CMK (cell line): Measurements from ENCODE around the gene TUT4.

Experiments
- DNase-seq: peaks from one replicate; pipeline ENCODE4 v3.0.0-alpha.2; 2010; ENCODE audit warnings: low read depth

TUT4 gene

DNA sequence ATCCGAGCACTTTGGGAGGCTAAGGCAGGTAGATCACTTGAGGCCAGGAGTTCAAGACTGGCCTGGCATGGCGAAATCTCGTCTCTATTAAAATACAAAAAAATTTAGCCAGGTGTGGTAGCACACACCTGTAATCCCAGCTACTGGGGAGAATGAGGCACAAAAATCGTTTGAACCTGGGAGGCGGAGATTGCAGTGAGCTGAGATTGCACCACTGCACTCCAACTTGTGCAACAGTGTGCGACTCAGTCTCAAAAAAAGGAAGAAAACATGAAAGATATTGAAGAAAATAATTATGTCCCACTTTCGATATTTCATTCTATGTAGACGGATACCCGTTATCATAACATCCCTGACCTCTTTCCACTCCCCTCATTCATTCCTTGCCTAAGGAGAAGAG, 19.2 kb downstream of the TUT4 start:
- DNase-seq: no peak

DNA sequence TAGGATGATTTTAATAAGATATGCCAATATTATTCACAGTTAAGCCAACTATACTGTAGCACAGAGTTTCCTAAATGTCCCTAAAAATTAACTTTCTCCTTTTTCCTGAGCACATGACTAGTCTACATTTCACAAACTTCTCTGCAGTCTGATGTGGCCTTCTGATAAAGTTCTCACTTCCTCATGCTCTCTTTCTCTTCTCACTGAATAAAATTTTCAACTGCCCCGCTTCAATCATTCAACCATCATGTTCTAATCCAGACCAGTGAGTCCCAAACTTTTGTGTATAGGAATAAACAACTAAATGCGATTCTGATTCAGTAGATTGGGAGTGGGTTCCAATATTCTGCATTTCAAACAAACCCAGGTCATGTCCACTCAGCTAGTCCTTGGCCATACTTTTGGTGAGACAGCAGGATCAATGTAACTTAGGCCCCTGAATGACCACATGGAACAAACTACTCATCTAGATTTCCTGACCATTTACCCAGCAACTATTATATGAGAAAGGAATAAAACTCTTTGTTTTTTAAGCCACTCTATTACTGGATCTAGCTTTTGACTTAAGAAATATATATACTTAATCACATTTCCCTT, 20.1 kb downstream of the TUT4 start:
- no peak for DNase-seq

DNA sequence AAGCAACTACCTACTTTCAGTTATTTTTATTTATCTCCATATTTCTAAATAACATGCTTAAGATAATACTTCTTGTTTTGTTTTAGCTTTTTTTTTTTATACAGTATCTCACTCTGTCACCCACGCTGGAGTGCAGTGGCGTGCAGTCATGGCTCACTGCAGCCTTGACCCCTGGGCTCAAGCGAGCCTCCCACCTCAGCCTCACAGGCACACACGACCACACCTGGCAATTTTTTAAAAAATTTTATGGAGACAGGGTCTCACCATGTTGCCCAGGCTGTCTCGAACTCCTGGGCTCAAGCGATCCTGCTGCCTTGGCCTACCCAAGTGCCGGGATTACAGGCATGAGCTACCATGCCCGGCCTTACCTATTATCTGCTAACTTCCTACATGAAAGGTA, 20.6 kb downstream of the TUT4 start:
- DNase-seq: no peak

DNA sequence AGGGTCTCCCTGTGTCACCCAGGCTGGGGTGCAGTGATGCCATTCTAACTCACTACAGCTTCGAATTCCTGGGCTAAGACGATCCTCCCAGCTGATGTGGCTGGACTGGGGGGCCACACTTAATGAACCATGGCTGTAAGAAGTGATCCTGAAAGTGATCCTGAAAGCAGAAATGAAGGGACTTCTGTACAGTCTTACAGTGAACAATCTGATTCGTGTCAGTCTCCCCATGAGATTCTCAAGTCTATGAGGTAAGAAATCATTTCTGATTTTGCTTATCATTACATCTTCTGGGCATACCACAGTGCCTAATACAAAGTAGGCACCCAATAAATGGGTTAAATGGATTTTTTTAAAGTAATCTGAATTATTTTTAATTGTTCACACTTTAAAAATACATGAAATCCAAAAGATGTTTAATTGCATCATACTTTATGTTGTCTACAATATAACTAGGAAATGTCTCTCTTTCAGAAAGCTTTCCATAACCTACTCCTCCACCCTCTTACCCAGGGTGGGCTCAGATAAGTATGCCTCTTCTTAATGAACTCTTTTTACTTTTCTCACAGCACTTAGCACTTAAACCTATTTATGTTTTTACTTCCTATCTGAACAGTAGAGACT, 21.5 kb downstream of the TUT4 start:
- DNase-seq: no peak

DNA sequence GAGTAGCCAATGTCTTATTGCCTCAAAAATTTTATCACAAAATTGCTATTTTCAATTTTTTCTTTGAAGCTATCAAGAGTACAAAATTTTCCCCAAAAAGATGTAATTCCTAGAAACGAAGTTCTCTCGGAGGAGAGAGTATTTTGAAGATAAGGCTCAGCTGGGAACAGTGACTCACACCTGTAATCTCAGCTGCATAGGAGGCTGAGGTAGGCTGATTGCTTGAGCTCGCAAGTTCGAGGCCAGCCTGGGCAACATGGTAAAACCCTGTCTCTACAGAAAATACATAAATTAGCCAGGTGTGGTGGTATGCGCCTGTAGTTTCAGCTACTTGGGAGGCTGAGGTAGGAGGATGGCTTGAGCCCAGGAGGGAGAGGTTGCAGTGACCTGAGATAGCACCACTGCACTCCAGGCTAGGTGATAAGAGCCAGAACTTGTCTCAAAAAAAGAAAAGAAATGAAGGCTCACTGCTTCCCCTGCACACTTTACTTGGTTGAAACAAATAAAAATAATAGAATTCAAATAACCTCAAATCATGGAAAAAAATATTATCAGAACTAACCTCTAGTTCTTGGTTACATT, 22.2 kb downstream of the TUT4 start:
- no peak for DNase-seq

DNA sequence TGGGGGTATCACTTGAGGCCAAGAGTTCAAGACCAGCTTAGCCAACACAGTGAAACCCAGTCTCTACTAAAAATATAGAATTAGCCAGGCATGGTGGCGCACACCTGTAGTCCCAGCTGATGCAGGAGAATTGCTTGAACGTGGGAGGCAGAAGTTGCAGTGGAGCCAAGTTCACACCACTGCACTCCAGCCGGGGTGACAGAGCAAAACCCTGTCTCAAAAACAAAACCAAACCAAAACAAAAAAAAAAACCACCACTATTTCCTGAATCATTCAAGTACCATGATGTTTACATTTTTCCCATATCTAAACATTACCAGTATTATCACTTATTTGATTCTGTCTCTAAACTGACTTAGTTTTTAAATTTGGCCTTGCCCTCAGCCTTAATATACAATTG, 29.5 kb downstream of the TUT4 start:
- DNase-seq: no peak

DNA sequence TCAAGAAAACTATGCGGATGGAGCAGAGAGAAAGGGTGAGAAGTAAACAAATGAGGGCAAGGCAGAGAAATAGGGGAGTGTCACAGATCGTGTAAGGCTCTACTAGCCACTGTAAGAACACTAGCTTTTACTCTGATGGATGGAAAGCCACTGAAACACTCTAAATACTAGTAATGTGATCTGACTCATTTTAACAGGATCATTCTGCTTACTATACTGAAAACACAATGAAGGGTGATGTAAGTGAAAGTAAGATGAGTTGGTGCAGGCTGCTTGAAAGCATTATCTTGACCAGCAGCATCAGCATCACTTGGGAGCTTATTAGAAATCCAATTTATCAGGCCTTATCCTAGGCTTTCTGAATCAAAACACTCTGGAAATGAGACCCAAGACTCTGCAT, 32.7 kb downstream of the TUT4 start:
- DNase-seq: no peak

DNA sequence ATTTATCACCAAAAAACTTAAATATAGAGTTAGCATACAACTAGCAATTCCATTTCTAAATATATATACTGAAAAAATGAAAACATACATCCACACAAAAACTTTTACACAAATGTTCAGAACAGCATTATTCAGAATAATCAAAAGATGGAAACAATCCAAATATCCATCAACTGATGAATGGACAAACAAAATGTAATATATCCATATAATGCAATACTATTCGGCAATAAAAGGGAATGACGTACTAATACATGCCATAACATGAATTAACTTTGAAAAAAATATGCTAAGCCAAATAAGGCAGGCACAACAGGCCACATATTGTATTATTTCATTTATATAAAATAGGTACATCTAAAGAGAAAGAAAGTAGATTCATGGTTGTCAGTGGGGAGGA, 33.9 kb downstream of the TUT4 start:
- DNase-seq: no peak

DNA sequence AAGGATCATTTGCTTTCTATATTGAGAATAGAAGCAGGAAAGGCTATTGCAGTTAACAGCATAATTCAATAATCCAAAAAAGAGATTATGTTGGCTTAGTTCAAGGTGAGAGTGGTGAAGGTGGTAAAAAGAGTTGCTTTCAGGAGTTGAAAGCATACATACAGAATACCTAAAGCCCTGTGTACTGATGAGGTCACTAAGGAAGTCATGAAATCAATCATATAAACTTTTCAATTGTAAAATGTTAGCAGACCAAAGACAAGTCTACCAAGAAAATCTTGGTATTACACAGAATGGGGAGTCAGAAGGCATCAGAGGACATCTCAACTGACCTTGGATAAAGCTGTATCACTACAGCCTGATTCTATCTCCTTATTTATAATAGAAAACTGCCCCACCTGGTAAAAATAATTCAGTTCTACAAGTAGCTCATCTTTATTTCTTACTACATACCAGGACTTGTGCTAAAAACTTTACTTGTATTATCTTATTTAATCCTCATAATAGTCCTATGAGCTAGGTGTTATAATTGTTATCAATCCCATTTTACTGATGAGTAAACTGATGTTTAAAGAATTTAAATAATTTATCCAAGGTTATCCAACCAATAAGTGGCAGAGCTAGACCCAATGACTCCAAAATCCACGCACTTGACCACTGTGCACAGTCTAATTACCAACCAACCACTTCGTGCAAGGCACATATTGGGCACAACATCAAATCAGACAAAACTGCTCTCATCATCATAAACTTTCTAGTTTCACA, 40.9 kb downstream of the TUT4 start:
- DNase-seq: no peak

DNA sequence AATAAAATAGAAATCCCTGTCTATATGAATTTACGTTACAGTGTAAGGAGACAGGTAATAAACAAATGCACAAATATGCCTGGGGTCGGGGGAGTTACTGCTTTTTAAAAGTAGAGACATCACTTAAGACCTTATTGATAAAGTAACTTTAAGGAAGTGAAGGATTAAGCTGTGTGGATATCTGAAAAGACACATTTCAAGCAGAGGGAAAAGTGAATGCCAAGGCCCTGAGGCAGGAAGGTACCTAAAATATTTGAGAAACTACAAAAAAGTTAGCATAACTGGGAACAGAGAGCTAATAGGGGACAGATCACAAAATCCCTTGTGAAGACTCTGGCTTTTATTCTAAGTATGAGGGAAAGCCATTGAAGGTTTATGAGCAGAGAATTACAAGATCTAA, 41.5 kb downstream of the TUT4 start:
- DNase-seq: no peak

DNA sequence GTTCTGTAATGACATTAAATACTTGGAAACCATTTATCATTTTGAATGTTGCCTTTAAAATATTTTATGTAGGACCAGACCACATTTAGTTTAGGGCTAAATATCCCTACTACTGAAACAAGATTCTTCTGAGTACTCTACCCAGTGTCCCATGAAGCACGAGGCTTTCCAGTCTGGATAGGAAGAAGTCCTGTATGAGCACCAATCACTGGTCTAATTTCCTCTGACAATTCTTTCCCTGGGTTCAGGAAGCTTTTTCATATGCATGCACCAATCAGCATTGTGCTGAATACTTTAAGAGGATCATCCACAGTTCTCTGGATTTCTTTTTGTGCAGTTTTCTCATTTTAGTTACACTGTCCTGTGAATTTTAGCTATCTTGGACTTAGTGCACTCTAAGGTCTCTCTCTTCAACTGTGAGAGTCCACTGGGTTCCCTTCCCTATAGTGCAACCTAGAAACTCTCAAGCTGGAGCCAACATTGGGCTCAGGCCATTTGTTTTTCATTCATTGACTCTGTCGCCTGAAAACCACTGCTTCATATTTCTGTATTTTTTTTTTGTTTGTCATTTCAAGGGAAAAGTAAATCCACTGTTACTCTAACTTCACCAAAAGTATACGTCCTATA, 45.9 kb downstream of the TUT4 start:
- no peak for DNase-seq

DNA sequence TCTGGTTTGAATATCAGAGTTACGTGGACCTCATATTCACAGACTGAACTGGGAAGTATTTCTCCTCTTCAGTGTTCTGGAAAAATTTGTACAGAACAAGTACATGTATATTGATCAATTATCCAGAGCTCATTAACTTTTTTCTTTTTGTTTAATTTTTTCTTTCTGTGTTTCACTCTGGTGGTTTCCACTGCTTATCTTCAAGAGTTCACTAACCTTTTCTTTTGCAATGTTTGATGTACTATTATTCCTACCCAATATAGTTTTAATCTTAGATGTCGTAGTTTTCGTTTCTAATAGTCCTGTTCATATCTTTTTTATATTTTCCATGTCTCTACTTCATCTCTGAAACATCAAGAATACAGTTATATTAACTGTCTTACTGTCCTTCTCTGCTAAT, 46.5 kb downstream of the TUT4 start:
- no peak for DNase-seq

DNA sequence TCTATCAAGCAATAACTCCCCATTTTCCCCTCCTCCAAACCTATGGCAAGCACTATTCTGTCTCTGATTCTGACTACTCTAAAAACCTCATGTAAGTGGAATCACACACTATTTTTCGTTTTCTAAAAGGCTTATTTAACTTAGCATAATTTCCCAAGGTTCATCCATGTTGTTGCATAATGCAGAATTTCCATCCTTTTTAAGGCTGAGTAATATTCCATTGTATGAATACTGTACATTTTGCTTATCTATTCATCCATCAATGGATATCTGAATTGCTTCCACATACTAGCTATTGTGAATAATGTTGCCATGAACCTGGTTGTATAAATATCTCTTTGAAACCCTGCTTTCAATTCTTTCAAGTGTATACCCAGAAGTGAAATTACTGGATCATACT, 48.2 kb downstream of the TUT4 start:
- DNase-seq: no peak

DNA sequence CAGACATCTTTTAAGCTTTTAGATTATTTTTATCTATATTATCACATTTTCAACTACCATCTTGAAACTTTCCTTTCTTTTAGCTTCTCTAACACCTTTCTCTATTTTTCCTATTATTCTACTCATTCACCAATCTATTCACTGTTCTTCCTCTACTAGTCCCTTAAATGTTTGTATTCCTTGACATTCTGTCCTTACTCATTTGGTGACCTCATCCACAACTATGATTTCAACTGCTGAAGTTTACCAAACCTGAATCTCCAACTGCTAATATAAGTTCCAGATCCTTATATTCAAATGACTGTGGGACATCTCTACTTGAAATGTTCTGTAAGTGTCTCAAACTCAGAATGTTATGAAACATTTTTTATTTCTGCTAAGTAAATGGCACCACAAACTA, 49.2 kb downstream of the TUT4 start:
- no peak for DNase-seq

DNA sequence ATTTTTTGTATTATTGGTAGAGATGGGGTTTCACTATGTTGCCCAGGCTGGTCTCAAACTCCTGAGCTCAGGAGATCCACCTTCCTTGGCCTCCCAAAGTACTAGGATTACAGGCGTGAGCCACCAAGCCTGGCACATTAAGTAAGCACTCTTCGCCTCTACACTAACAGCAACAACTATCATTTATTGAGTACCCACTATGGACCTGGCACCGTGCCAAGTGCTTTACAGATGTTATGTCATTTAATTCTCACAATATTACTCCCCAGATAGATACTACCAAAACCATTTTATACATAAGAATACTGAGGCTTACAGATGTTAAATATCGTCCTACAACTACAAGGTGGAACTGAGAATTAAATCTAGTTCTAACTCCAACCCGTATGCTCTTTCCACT, 50.1 kb downstream of the TUT4 start:
- DNase-seq: no peak

DNA sequence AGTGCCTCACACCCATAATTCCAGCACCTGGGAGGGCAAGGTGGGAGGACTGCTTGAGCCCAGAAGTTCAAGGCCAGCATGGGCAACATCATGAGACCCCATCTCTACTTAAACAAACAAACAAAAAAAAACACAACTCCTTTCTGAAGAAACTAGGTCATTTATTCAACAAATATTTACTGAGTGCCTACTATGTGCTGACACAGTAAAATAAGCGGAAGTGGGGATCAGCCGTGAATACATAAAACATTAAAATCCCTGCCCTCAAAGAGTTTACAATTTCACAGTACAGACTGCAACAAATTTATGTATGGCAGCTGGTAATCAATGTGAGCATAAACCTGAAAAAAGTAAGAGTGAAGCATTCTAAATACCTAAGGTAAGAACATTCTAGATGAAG, 65.3 kb downstream of the TUT4 start:
- no peak for DNase-seq

DNA sequence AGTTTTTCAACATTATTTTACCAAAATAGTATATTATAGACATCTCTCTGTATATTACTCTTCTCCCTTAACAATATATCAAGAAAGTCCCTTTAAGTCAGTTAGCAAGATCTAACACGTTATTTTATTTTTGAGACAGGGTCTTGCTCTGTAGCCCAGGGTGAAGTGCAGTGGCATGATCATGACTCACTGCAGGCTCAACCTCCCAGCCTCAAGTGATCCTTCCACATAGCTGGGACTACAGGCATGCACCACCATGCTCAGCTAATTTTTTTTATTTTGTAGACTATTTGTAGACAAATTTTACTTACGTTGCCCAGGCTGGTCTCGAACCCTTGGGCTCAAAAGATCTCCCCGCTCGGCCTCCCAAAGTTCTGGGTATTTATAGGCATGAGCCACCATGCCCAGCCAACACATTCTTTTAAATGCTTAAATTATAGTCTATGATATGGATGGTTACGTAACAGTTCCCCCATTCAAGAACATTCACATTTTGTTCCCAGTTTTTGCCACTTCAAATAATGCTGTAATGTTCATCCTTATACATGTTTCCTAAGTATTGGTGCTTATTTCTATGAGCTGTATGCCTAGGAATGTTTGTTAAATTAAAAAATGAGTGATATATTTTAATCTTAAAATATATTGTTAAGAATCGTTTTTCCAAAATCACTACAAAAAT, 70.4 kb downstream of the TUT4 start:
- no peak for DNase-seq

DNA sequence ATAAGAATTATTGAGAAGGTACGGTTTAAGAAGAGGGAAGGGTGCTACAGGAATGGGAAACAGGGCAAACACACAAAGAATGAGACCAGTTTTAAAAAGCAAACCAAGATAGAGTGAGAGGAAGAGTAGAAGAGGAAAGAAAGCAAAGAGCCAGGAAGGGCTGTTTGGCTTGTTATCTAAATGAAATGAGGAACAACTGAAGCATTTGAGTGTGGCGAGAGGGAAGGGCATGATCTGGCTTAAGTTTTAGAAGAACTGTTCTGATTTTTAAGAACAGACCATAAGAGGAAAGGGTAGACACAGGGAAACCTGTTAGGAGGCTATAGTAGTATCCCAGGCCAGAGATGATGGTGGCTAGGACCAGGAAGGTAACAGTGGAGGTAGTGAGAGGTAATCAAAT, 73.8 kb downstream of the TUT4 start:
- DNase-seq: no peak

DNA sequence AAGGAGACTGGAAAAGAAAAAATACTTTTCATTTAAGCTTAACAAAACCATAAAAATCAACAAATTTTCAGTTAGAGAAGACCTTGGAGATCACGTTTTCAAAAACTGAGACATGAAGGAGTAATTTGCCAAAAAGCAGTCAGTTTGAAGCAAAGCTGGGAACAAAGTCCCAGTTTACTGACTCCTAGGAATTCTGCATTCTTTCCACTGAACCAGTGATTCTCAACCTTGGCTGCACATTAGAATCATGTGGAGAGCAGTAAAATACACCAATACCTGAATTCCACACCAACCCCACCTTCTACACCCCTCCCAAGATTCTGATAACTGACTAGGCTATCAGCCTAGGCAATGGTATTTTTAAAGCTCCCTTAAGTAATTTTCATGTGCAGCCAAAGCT, 75.0 kb downstream of the TUT4 start:
- DNase-seq: no peak

DNA sequence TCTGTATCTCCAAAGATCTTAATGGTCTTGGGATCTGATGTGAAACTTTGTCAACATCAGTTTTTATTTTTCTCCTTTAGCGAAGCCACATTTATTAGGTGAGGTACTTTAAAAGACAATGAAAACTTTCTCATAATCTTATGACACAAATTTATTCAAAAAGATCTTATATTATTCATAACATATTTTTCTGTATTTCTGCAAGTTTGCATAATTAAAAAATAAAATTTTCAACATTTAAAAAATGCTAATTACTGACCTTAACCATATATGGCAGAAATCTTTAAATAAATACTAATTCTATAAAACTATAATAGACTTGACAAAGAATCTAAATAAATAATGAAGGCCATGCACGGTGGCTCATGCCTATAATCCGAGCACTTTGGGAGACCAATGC, 75.9 kb downstream of the TUT4 start:
- DNase-seq: no peak

DNA sequence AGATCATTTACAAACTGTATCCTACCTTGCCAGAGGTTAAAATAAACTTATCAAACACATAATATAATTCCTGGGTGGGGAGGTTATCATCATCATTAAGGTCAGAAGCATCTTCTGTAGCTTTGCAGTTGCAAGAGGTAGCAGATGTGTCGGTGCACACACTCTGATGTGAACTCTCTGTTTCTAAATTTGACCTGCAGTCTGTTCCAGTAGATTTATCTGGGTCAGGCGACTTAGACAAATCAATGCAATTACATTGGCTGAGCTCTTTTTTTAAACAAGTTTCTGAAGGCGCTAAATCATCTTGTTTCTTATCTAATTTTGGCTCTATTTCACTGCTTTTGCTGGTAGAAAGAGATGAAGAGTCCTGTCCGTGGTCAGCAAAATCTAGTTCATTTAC, 78.1 kb downstream of the TUT4 start:
- no peak for DNase-seq

DNA sequence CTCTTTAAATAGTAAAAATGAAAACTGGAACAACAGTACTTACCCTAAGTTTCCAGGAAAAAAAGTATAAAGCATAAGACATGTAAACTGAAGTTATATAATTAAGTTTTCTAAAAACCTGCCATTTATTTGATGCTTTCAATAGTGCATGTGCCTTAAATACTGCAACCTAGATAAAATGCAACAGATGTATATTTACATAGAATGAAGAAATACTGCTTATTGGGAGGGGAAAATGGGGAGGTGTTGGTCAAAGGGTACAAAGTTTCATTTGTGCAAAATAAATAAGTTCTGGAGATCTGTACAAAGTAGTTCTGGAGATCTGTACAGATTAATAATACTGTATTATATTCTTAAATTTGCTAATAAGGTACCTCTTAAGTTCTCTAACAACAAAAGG, 79.9 kb downstream of the TUT4 start:
- DNase-seq: no peak
